ENCODE data around the gene ID3. TPM values are rescaled to one million over a fixed set of nuclear protein-coding genes. Genes with fewer than 3 reads are reported as not detected.

Gene ID3
- total and polyA plus RNA-seq, 9 of the 15 experiments (the other 6 are each of a cell fraction or from before 2014, with no cell fraction given), result 6.8 to 59.8 (median 23.5) TPM

DNA sequence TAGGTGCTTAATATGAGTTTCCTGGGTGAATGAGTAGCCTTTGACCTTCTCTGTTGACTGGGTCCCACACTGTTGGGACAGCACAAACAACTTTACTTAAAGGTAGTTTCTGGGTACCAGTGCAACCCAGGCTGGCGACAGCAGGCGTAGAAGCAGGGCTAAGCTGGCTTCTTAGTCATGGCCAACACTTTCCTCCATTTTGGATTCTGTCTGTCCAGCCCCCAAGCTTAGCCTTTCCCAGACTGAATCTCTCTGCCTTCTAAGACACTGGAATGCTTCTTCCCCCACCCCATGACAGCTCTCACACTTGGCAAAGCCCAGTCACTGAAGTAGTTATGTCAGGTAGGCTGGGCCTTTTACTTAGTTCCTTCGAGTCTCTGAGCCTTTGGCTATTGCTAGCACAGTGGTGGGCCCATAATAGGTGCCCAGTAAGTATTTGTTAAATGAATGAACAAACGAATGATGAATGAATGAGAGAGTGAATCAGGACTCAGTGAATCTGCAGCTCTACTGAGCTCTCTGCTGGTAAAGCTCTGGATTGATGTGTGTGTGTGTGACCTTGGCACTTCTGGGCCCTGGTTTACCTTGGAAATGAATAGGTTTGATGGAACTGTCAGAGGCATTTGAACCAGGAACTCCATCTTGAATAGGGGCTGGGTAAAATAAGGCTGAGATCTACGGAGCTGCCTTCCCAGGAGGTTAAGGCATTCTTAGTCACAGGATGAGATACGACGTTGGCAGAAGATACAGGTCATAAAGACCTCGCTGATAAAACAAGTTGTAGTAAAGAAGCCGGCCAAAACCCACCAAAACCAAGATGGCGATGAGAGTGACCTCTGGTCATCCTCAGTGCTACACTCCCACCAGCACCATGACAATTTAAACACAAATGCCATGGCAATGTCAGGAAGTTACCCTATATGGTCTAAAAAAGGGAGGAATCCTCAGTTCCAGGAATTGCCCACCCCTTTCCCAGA is 37.4 kb upstream of the ID3 start:
- ChIA-PET POLR2A (interaction anchor here (0.6 to 3.7 kb wide), 7 partner anchors 9 to 84 kb away, joined by 3 to 25 read pairs (median 3); partner anchors contain the start of gene ID3), CTCF (ENCODE audit: low intra/inter-chr PET ratio) (no interaction called here)
- Histone ChIP-seq H3K27ac (ENCODE audit: extremely low read depth, low read depth, low read length) (peak overlapping the region; percentile 85), H3K9ac (ENCODE audit: insufficient read depth in 1 of 2, low read depth in 2 of 2, low read length in 2 of 2) (peak overlapping the region in 1 of 2 experiments; percentile 36; a peak in 3 of 4 replicates), H3K79me2 (ENCODE audit: control insufficient read depth, insufficient read depth, low read length) (no peaks in the 10 kb centered on the region), H3K27me3 (ENCODE audit: control insufficient read depth in 2 of 2, insufficient read depth in 2 of 2, low read length in 2 of 2) (no peaks in the 10 kb centered on the region; a peak in 2 of 5 replicates), H3K36me3 (ENCODE audit: control insufficient read depth, insufficient read depth, low read length) (no peaks in the 10 kb centered on the region), H4K20me1 (replicated peaks; ENCODE audit: control insufficient read depth, insufficient read depth, low read length) (no peaks in the 10 kb centered on the region), H3K9me3 (replicated peaks; ENCODE audit: control insufficient read depth, insufficient read depth, low read depth, low read length) (no peaks in the 10 kb centered on the region), H2AFZ (ENCODE audit: low read depth, low read length) (peak overlapping the region; percentile 86), H3K4me1 (replicated peaks in 1 of 2; ENCODE audit: control insufficient read depth in 2 of 2, insufficient read depth in 2 of 2, low read length in 2 of 2) (peaks cover 23 to 24% of the 10 kb centered on the region in 2 experiments), H3K9me1 (ENCODE audit: control insufficient read depth, insufficient read depth, low read length) (no peaks in the 10 kb centered on the region), H3K4me3 (no peak overlapping the region), H3K4me2 (ENCODE audit: insufficient read depth, low read length) (peak overlapping the region; percentile 42; the same call in 1 of the 2 replicates)
- FAIRE-seq, result peak; percentile 80
- in situ Hi-C loops (cut with MboI), result no loop called here
- intact Hi-C loops (cut with micrococcal nuclease), result loop anchor here (5.0 kb wide), 1 partner anchor 39 kb away; the partner anchor contains the start of gene ID3
- BruUV-seq (replicated peaks), result TSS peak; percentile 78
- 25% methylated on average over 10 of the region's 10 CpGs for WGBS (ENCODE audit: insufficient coverage, low coverage, missing lambda C conversion rate)
- ATAC-seq, result peak; percentile 72
- peak in 1 of 4 experiments; percentile 69 for DNase-seq (ENCODE audit: extremely low read depth in 1 of 4, low spot score in 3 of 4)
- TF ChIP-seq ZNF589 (CRISPR knock-in tag; IDR thresholded peaks at IDR 0.05; ENCODE audit: low read depth), result peak; percentile 86
- TF ChIP-seq, protein P1, sequence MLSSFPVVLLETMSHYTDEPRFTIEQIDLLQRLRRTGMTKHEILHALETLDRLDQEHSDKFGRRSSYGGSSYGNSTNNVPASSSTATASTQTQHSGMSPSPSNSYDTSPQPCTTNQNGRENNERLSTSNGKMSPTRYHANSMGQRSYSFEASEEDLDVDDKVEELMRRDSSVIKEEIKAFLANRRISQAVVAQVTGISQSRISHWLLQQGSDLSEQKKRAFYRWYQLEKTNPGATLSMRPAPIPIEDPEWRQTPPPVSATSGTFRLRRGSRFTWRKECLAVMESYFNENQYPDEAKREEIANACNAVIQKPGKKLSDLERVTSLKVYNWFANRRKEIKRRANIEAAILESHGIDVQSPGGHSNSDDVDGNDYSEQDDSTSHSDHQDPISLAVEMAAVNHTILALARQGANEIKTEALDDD (IDR thresholded peaks at IDR 0.05), result no peak
- TF ChIP-seq, protein P2, sequence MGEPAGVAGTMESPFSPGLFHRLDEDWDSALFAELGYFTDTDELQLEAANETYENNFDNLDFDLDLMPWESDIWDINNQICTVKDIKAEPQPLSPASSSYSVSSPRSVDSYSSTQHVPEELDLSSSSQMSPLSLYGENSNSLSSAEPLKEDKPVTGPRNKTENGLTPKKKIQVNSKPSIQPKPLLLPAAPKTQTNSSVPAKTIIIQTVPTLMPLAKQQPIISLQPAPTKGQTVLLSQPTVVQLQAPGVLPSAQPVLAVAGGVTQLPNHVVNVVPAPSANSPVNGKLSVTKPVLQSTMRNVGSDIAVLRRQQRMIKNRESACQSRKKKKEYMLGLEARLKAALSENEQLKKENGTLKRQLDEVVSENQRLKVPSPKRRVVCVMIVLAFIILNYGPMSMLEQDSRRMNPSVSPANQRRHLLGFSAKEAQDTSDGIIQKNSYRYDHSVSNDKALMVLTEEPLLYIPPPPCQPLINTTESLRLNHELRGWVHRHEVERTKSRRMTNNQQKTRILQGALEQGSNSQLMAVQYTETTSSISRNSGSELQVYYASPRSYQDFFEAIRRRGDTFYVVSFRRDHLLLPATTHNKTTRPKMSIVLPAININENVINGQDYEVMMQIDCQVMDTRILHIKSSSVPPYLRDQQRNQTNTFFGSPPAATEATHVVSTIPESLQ (CRISPR knock-in tag; IDR thresholded peaks at IDR 0.05), result no peak
- TF ChIP-seq NFRKB (IDR thresholded peaks at IDR 0.05; ENCODE audit: low read depth), result peak; percentile 94; the same call in 1 of the 2 replicates
- no peak for TF ChIP-seq ZNF146 (CRISPR knock-in tag; IDR thresholded peaks at IDR 0.05; ENCODE audit: unreplicated experiment)
- TF ChIP-seq, protein P3, sequence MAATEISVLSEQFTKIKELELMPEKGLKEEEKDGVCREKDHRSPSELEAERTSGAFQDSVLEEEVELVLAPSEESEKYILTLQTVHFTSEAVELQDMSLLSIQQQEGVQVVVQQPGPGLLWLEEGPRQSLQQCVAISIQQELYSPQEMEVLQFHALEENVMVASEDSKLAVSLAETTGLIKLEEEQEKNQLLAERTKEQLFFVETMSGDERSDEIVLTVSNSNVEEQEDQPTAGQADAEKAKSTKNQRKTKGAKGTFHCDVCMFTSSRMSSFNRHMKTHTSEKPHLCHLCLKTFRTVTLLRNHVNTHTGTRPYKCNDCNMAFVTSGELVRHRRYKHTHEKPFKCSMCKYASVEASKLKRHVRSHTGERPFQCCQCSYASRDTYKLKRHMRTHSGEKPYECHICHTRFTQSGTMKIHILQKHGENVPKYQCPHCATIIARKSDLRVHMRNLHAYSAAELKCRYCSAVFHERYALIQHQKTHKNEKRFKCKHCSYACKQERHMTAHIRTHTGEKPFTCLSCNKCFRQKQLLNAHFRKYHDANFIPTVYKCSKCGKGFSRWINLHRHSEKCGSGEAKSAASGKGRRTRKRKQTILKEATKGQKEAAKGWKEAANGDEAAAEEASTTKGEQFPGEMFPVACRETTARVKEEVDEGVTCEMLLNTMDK (IDR thresholded peaks at IDR 0.05; ENCODE audit: borderline replicate concordance, insufficient read depth, low read depth, low read length, poor library complexity, severe bottlenecking), result no peak
- no peak for TF ChIP-seq CHD4 (IDR thresholded peaks at IDR 0.05; ENCODE audit: insufficient read depth, insufficient replicate concordance, low read depth, low read length, poor library complexity, severe bottlenecking)
- TF ChIP-seq DDX20 (tag; IDR thresholded peaks at IDR 0.05; ENCODE audit: low read depth), result peak; percentile 86
